ENCODE results near the gene RHOV.
"Not testable (repeated sequence)": the region's sequence is repeated elsewhere in the genome, so short reads cannot be mapped to it uniquely, and the experiment has no call there.

The RHOV gene

DNA sequence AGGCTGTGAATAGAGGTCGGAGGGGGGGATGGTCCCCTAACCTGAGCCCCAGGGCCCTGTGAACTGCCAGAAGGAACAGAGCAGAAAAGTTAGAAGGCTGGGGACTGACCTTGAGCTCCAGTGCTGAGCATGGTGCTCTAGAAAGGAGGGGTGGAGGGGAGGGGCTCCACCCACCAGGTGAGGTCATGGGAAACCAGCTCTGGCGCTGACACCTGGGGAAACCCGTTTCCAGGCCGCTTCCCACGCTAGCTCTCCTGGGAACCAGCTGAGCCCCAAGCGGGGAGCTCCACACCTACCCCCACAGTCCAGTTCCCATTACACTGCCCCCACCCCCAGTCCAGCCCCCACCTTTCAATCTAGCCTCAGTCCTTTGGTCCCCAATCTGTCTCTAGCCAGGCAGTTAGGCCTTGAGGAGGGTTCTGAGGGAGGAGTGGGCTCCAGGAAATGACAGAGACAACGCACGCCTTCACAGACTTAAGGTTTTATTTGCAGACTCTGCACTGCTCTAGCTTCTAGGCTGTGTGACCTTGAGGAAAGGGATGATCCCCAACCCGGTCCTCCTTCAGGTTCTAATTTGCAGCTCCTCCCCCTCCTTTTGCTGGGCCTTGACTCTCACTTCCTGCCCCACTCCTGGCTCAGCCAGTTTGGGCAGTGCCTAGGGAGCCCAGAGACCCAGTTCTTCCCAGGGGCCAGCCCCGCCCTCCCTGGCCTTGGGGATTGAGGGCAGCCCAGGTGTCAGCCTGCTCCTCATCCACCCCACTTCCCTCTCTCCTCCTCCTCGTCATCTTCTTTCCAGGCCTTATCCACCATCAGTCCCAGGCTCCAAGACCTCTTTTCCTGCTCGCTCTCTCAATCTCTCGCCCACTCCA is 2.1 kb downstream of the RHOV start:
- Mint-ChIP-seq H3K27me3 (peaks cover 13% of the 10 kb centered on the region), H3K4me3 (no peak overlapping the region), H3K9me3 (no peaks in the 10 kb centered on the region), H3K36me3 (ENCODE audit: low read depth) (no peaks in the 10 kb centered on the region), H3K4me1 (ENCODE audit: low read depth) (peaks cover 24% of the 10 kb centered on the region), H3K27ac (no peak overlapping the region)
- peak; percentile 40 for DNase-seq

GRCh38 chr15:40870716-40871115 is 3.3 kb downstream of the RHOV start:
- Mint-ChIP-seq H3K36me3 (ENCODE audit: low read depth) (no peaks in the 10 kb centered on the region), H3K27ac (no peak overlapping the region), H3K9me3 (no peaks in the 10 kb centered on the region), H3K27me3 (peaks cover 10% of the 10 kb centered on the region), H3K4me3 (no peak overlapping the region), H3K4me1 (ENCODE audit: low read depth) (peaks cover 24% of the 10 kb centered on the region)
- DNase-seq = no peak

DNA sequence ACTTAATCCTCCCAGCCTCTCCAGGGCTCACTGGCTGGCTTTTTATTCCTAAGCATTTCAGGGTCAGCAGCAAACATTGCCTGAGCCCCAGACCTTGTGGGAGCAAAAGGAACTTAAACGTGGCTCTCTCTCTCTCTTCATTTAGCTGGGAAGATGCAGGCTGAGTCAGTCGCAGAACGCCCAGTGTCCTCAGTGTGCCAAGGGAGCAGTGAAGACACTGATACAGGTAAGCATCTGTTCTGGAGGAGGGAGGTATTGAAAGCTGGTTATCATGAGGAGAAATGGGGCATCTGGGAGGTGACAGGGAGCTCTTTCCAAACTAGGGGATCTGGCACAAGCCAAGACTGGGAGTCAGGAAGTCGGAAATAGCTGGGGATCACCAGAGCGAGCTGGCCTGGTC is 4.3 kb downstream of the RHOV start:
- H3K27ac Mint-ChIP-seq = no peak overlapping the region
- H3K4me3 Mint-ChIP-seq = no peak overlapping the region
- peaks cover 24% of the 10 kb centered on the region for H3K4me1 Mint-ChIP-seq (ENCODE audit: low read depth)
- H3K27me3 Mint-ChIP-seq = peaks cover 9% of the 10 kb centered on the region
- H3K36me3 Mint-ChIP-seq (ENCODE audit: low read depth) = no peaks in the 10 kb centered on the region
- H3K9me3 Mint-ChIP-seq = no peaks in the 10 kb centered on the region
- no peak for DNase-seq

GRCh38 chr15:40867199-40867598 is 6.8 kb downstream of the RHOV start:
- Mint-ChIP-seq H3K27me3 (no peaks in the 10 kb centered on the region), H3K36me3 (ENCODE audit: low read depth) (no peaks in the 10 kb centered on the region), H3K4me1 (ENCODE audit: low read depth) (peaks cover 10% of the 10 kb centered on the region), H3K27ac (no peak overlapping the region), H3K4me3 (no peak overlapping the region), H3K9me3 (no peaks in the 10 kb centered on the region)
- no peak for DNase-seq

DNA sequence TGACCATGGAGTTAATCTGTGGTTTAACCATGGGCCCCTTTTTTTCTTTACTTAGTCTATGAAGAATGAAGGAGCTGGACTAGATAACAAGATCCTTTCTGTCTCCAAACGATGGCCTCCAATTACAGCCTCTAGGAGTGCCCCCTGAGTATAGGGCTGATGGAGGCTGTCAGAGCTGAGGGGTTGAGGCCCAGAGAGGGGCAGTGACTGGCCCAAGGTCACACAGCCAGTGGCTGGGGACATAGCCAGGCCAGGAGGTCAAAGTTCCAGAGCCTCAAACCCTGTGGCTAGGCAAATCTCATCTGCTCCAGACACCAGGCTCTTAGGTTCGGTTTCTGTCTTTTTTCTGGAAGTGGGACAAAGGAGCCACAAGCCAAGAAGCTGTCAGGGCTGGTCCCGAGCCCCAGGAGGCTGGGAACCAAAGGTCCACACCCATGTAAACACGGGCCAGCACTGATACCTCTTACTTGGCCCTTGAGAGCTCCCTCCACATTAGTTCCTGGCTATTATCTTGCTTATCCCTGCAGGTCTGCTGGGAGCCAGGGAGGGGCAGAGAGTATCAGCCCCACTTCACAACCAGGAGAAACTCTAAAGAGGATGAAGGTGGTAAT is 10.3 kb downstream of the RHOV start:
- H3K9me3 Mint-ChIP-seq = no peaks in the 10 kb centered on the region
- H3K36me3 Mint-ChIP-seq (ENCODE audit: low read depth) = no peaks in the 10 kb centered on the region

DNA sequence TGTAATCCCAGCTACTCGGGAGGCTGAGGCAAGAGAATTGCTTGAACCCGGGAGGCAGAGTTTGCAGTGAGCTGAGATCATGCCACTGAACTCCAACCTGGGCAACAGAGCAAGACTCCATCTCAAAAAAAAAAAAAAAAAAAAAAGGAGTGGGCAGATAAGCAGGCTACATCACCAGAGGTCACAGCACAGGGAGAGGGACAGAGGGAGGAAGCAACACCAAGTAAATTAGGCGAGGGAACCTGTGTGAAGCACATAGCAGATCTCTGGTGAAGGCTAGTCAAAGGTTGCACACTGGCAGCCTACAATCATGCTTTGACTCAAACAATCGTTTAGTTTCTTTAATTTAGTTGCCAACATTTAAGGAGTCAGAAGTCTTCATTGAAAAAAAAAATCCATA is 12.9 kb downstream of the RHOV start:
- not testable (repeated sequence) for H3K27ac Mint-ChIP-seq; H3K9me3 Mint-ChIP-seq; H3K4me3 Mint-ChIP-seq; DNase-seq; H3K27me3 Mint-ChIP-seq; H3K36me3 Mint-ChIP-seq (ENCODE audit: low read depth)
- H3K4me1 Mint-ChIP-seq (ENCODE audit: low read depth) = peaks cover 16% of the 10 kb centered on the region

More for the DNA sequence above, 10.3 kb downstream of the RHOV start:
- Mint-ChIP-seq H3K4me3 (no peak overlapping the region), H3K27ac (no peak overlapping the region), H3K4me1 (ENCODE audit: low read depth) (peaks cover 7% of the 10 kb centered on the region), H3K27me3 (no peaks in the 10 kb centered on the region)
- no peak for DNase-seq

DNA sequence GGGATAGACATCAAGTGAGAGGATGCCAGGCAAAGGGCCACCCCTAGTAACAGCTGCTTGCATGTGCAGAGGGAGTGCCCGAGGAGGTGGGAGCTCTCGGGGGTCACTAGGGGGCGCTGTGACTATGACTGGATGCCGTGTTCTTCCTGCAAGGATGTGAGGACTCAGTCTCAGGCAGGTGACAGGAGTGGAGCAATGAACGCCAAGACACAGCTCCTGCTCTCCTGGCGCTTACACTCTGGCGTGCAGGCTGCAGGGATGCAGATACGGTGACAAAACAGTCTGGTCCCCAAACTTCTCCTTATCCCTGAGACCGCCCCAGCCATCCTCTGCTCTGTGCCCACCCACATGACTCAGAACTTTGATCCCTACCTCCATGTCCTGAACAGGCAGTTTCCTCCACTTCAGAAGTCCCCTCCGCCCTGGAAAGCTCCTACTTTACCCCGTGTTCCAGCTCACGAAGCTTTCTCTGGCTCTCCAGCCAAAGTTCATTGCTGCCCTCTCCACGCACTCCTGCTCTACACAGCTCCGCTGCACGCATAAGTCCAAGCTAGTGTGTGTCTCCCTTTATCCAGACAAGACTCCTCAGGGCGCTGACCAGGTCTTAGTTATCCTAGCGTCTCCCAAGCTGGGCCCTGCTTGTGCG is 14.7 kb downstream of the RHOV start:
- no peaks in the 10 kb centered on the region for H3K9me3 Mint-ChIP-seq
- no peak overlapping the region for H3K4me3 Mint-ChIP-seq
- H3K27me3 Mint-ChIP-seq = no peaks in the 10 kb centered on the region
- H3K36me3 Mint-ChIP-seq (ENCODE audit: low read depth) = peaks cover 2% of the 10 kb centered on the region
- no peak overlapping the region for H3K27ac Mint-ChIP-seq
- peaks cover 16% of the 10 kb centered on the region for H3K4me1 Mint-ChIP-seq (ENCODE audit: low read depth)
- peak; percentile 85 for DNase-seq

DNA sequence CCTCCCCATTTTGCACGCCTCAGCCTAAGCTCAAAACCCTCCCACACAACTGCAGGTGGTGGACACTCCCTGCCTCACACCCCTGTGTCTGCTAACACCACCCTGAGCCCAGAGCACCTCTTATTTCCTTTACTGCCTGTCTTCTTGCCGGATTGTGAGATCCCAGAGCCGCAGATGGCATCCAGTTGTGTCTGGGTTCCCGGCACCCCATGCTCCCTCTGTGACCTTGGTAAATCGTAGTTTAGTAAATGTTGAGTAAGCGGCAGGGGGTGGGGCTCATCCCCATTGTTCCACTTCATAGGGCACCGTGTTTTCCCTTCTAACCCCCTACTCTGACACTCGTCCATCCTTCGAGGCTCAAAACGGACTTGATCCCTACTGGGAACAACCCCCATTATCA is 15.3 kb downstream of the RHOV start:
- Mint-ChIP-seq H3K9me3 (no peaks in the 10 kb centered on the region), H3K27ac (no peak overlapping the region), H3K4me1 (ENCODE audit: low read depth) (peaks cover 16% of the 10 kb centered on the region), H3K27me3 (no peaks in the 10 kb centered on the region), H3K36me3 (ENCODE audit: low read depth) (peaks cover 2% of the 10 kb centered on the region), H3K4me3 (no peak overlapping the region)
- no peak for DNase-seq

DNA sequence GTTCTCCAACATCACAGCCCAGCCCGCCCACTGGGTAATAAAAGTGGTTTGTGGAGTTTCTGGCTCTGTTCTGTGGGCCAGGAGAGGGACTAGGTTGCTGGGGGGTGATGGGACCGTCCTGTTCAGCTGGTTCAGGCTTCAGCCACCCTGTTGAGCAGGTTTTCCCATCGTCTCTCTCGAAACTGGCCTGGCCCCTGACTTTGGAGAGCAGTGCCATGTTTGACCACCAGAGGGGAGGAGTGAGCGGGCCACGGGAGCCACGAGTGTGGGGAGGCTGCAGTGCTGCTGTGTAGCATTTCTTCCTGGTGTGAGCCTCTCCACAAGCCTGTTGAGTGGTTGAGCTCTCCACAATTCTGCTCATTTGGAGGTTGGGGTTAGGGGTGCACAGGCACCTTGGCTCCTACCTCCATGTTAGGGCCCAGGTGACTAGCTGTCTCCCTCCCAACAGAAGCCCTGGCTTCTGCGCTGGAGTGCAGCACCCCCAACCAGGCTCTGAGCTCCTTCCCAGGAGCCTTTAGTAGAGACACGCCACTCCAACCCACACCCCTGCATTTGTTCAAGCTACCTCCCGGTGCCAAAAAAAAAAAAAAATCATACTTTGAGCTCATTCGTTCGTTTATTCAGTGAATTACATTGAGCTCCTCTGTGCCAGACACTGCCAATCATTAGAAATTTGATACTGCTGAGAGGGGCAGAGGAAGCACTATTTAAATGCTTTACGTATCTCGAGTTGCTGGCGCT is 16.3 kb downstream of the RHOV start:
- no peaks in the 10 kb centered on the region for H3K9me3 Mint-ChIP-seq
- peaks cover 2% of the 10 kb centered on the region for H3K36me3 Mint-ChIP-seq (ENCODE audit: low read depth)
- H3K27me3 Mint-ChIP-seq = no peaks in the 10 kb centered on the region
- no peak overlapping the region for H3K4me3 Mint-ChIP-seq
- no peak overlapping the region for H3K27ac Mint-ChIP-seq
- H3K4me1 Mint-ChIP-seq (ENCODE audit: low read depth) = peaks cover 16% of the 10 kb centered on the region
- DNase-seq = peak; percentile 90

DNA sequence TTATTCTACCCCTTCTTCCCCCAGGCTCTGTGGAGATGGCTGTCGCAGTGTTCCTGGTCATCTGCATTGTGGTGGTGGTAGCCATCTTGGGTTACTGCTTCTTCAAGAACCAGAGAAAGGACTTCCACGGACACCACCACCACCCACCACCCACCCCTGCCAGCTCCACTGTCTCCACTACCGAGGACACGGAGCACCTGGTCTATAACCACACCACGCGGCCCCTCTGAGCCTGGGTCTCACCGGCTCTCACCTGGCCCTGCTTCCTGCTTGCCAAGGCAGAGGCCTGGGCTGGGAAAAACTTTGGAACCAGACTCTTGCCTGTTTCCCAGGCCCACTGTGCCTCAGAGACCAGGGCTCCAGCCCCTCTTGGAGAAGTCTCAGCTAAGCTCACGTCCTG is 17.3 kb downstream of the RHOV start:
- Mint-ChIP-seq H3K9me3 (no peaks in the 10 kb centered on the region), H3K36me3 (ENCODE audit: low read depth) (peaks cover 2% of the 10 kb centered on the region), H3K27ac (no peak overlapping the region), H3K27me3 (no peaks in the 10 kb centered on the region), H3K4me1 (ENCODE audit: low read depth) (peaks cover 16% of the 10 kb centered on the region), H3K4me3 (no peak overlapping the region)
- DNase-seq = no peak

GRCh38 chr15:40855706-40856234 is 18.3 kb downstream of the RHOV start:
- no peak for DNase-seq
- peaks cover 2% of the 10 kb centered on the region for H3K36me3 Mint-ChIP-seq (ENCODE audit: low read depth)
- no peak overlapping the region for H3K4me3 Mint-ChIP-seq
- H3K9me3 Mint-ChIP-seq = no peaks in the 10 kb centered on the region
- H3K27ac Mint-ChIP-seq = no peak overlapping the region
- H3K27me3 Mint-ChIP-seq = no peaks in the 10 kb centered on the region
- H3K4me1 Mint-ChIP-seq (ENCODE audit: low read depth) = peaks cover 16% of the 10 kb centered on the region

DNA sequence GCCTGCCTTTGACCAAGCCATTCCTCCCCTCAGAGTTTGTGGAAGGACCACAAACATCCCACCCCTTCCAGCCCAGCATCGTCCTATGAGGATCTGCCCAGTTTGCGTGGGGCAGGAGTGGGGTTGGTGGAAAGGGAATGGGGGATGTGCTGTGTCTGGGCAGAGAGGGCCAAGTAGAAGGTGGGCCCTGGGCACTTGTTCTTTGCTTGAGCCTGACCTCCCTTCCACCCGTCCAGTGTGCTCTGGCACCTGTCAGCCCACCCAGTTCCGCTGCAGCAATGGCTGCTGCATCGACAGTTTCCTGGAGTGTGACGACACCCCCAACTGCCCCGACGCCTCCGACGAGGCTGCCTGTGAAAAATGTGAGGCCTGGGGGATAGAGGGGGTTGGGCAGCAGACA is 19.9 kb downstream of the RHOV start:
- Mint-ChIP-seq H3K27ac (no peak overlapping the region), H3K9me3 (no peaks in the 10 kb centered on the region), H3K36me3 (ENCODE audit: low read depth) (peaks cover 2% of the 10 kb centered on the region), H3K27me3 (no peaks in the 10 kb centered on the region), H3K4me3 (no peak overlapping the region), H3K4me1 (ENCODE audit: low read depth) (peaks cover 13% of the 10 kb centered on the region)
- DNase-seq = no peak

DNA sequence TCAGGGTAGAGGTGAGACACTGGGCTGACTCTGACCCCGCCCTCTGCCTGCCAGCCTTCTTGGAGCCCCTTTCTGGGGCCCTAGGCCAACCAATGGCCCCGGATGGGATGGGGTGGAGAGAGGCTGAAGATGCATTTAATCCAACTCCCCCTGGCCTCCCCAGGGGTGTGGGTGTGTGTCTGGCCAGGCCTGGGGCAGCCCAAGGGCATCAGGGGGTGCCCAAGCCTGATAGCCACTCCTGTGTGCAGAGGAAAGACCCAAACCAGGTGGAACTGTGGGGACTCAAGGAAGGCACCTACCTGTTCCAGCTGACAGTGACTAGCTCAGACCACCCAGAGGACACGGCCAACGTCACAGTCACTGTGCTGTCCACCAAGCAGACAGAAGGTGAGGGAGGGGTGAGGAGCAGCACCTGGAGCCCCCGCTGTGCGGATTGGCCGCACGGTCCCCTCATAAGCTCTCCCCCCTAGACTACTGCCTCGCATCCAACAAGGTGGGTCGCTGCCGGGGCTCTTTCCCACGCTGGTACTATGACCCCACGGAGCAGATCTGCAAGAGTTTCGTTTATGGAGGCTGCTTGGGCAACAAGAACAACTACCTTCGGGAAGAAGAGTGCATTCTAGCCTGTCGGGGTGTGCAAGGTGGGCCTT is 20.7 kb downstream of the RHOV start:
- H3K4me3 Mint-ChIP-seq = no peak overlapping the region
- no peak overlapping the region for H3K27ac Mint-ChIP-seq
- no peak for DNase-seq
- no peaks in the 10 kb centered on the region for H3K27me3 Mint-ChIP-seq
- H3K36me3 Mint-ChIP-seq (ENCODE audit: low read depth) = peaks cover 2% of the 10 kb centered on the region
- peaks cover 9% of the 10 kb centered on the region for H3K4me1 Mint-ChIP-seq (ENCODE audit: low read depth)
- no peaks in the 10 kb centered on the region for H3K9me3 Mint-ChIP-seq

DNA sequence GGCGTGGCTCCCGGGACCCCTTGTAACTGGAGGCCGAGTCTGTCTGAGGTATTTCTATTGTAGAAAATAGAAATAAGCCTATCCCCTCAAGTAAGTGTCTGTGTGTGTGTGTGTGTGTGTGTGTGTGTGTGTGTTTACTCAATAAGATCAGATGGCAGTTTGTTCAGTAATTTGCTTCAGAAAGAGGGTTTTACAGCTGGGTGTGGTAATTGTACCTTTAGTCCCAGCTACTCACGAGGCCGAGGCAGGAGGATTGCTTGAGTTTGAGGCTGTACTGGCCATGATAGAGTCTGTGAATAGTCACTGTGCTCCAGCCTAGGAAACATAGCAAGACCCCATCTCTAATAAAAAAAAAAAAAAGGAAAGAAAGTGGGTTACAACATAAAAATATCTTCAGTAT is 21.5 kb downstream of the RHOV start:
- no peak overlapping the region for H3K4me3 Mint-ChIP-seq
- H3K9me3 Mint-ChIP-seq = no peaks in the 10 kb centered on the region
- no peak overlapping the region for H3K27ac Mint-ChIP-seq
- peaks cover 2% of the 10 kb centered on the region for H3K36me3 Mint-ChIP-seq (ENCODE audit: low read depth)
- H3K27me3 Mint-ChIP-seq = no peaks in the 10 kb centered on the region
- DNase-seq = no peak
- peaks cover 6% of the 10 kb centered on the region for H3K4me1 Mint-ChIP-seq (ENCODE audit: low read depth)
